PC-9 (cell line): ENCODE data around the gene TAF11.

Experiments
- EZH2 ChIP-seq: fragments of 200-600 bp; sonication (generic); IDR thresholded peaks from 2 replicates; pipeline ENCODE4 v1.8.0; 2017; ENCODE audit warnings: antibody characterized with exemption, low read depth
- TF ChIP-seq, protein P1 (sequence below): fragments of 200-600 bp; sonication (generic); conservative IDR thresholded peaks from 2 replicates; pipeline ENCODE4 v1.6.1; 2017; ENCODE audit warnings: mixed run types, antibody characterized with exemption, mild to moderate bottlenecking, moderate library complexity

DNA sequence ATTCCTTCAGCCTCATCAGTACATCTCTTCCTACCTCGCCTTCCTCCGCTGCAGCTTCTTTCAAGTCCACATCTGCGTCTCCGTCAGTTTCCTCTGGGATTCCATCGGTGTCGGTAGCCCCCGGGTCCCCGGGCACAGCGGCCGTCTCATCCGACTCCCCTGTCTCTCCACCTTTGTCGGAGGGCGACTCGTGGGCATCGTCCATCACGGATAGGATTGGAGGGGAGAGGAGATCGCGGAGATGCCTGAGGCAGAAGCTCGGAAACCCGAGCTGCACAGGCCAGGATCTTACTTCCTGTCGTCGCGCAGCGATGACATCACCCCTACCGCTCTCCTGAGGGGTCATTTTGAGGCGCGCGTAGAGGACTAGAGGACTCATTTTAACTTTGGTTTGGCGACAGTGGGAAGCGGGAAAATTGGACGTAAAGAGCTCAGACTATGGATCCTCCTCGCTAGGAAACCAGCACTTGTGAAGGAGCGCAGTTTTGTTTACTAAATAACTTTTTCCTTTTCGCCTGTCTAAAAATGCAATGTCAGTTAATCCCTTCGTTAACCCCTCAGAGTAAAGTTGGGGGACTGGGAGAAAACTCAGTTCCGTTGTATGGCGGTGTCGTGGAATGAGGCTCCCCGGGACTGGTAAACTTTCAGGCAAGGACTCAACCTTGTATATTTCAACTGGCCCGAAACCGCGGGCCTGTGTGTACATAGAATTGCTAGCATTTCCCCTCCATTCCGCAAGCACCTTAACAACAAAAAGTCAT, at the start of gene TAF11:
- TF ChIP-seq, protein P1, sequence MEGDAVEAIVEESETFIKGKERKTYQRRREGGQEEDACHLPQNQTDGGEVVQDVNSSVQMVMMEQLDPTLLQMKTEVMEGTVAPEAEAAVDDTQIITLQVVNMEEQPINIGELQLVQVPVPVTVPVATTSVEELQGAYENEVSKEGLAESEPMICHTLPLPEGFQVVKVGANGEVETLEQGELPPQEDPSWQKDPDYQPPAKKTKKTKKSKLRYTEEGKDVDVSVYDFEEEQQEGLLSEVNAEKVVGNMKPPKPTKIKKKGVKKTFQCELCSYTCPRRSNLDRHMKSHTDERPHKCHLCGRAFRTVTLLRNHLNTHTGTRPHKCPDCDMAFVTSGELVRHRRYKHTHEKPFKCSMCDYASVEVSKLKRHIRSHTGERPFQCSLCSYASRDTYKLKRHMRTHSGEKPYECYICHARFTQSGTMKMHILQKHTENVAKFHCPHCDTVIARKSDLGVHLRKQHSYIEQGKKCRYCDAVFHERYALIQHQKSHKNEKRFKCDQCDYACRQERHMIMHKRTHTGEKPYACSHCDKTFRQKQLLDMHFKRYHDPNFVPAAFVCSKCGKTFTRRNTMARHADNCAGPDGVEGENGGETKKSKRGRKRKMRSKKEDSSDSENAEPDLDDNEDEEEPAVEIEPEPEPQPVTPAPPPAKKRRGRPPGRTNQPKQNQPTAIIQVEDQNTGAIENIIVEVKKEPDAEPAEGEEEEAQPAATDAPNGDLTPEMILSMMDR: no peak
- TF ChIP-seq EZH2: no peak
